ENCODE data around the gene C16orf87.
"Not testable (repeated sequence)": the region's sequence is repeated elsewhere in the genome, so short reads cannot be mapped to it uniquely, and the experiment has no call there.

C16orf87 gene, protein sequence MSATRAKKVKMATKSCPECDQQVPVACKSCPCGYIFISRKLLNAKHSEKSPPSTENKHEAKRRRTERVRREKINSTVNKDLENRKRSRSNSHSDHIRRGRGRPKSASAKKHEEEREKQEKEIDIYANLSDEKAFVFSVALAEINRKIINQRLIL

DNA sequence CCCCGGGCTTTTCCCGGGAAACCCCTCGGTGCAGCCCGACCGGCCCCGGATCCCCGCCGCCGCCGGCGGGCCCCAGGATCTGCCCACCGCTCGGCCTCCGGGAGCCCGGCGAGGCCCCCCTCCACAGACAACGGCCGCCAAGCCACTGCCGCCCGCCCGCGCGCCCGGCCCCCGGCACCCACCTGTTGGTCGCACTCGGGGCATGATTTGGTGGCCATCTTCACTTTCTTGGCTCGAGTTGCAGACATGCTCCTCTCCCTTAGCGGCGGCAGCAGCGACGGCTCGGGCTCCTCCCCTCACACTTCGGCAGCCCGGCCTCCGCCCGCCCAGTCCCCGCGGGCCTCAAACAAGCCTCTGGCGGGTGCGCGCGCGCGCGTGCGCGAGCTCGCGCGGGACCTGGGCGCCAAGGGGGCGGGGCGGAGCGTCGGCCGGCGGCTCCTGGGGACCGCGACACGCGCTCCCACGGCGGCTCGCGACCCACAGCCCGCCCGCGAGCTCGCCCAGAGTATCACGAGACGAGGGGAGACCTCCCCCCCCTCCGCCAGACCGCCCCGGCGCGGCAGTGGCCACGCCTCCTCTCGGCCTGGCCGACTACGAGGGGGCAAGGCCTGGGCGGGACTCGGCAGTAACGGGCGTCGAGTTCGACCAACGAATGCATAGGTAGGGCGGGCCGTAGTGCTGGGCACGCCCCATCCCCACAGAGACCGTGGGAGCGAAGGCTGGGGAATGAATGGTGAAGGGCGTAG is at the start of gene C16orf87:
TSS of gene C16orf87 (minus strand) at position 279 of the 746 bp plus-strand sequence. CDS start at position 248, 31 bp downstream.
- DNase-seq: peak; percentile 89

DNA sequence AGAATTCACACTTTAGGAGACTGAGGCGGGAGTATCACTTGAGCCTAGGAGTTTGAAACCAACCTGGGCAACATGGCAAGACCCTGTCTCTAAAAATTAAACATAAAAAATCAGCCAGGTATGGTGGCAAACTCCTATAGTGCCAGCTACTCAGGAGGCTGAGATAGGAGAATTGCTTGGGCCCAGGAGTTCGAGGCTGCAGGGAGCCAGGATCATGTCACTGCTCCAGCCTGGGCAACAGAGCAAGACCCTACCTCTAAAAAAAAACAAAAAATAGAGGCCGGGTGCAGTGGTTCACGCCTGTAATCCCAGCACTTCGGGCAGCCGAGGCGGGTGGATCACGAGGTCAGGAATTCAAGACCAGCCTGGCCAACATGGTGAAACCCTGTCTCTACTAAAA is 44.3 kb upstream of the C16orf87 start:
- no peak for DNase-seq

DNA sequence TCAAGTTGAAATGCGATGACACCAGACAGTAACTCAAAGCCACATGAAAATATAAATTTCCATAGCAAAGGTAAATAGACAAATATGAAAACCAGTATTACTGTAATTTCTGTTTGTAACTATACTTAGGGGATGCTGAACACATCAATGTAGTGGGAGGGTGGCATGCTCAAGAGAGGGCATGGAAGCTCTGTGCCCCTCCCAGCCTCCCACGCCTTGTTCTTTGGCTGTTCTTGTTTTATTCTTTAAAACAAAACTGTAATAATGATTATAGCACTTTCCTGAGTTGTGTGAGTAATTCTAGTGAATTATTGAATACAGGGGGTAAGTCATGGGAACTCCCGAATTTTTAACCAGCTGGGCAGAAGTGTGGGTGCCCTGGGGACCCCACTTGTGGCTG is 42.2 kb upstream of the C16orf87 start:
- DNase-seq: no peak

DNA sequence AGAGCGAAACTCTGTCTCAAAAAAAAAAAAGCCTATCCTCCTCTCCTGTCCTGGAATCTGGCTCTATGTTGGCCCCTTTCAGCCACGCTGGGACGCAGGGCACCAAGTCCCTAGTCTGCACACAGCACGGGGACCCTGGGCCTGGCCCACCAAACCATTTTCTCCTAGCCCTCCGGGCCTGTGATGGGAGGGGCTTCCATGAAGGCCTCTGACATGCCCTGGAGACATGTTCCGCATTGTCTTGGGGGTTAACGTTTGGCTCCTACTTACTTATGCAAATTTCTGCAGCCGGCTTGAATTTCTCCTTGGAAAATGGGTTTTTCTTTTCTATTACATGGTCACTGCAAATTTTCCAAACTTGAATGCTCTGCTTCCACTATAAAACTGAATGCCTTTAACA is 40.6 kb upstream of the C16orf87 start:
- DNase-seq: no peak

DNA sequence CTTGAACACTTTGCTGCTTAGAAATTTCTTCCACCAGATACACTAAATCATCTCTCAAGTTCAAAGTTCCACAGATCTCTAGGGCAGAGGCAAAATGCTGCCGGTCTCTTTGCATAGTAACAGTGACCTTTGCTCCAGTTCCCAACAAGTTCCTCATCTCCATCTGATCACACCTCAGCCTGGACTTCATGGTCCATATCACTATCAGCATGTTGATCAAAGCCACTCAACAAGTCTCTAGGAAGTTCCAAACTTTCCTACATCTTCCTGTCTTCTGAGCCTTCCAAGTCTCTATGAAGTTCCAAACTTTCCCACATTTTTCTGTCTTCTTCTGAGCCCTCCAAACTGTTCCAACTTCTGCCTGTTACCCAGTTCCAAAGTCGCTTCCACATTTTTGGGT is 37.9 kb upstream of the C16orf87 start:
- not testable (repeated sequence) for DNase-seq

DNA sequence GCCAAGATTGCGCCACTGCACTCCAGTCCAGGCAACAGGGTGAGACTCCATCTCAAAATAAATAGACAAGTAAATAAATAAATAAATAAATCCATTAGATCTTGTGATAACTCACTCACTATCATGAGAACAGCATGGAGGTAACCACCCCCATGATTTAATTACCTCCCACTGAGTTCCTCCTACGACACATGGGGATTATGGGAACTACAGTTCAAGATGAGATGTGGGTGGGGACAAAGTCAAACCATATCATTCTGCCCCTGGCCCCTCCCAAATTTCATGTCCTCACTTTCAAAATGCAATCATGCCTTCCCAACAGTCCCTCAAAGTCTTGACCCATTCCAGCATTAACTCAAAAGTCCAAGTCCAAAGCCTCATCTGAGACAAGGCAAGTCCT is 36.5 kb upstream of the C16orf87 start:
- DNase-seq: not testable (repeated sequence)

DNA sequence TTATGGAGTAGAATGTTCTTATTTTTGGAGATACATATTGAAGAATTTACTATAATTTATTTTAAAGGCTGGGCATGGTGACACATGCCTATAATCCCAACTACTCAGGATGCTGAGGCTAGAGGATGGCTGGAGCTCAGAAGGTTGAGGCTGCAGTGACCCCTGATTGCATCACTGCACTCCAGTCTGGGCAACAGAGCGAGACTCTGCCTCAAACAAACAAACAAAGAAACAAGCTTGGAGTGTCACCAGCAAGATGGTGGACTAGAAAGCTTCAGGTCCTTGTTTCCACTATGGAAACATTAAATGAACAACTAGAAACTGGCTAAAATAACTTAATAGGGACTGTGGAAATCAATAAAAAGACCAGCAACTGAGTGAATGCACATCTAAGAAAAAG is 35.3 kb upstream of the C16orf87 start:
- DNase-seq: no peak

DNA sequence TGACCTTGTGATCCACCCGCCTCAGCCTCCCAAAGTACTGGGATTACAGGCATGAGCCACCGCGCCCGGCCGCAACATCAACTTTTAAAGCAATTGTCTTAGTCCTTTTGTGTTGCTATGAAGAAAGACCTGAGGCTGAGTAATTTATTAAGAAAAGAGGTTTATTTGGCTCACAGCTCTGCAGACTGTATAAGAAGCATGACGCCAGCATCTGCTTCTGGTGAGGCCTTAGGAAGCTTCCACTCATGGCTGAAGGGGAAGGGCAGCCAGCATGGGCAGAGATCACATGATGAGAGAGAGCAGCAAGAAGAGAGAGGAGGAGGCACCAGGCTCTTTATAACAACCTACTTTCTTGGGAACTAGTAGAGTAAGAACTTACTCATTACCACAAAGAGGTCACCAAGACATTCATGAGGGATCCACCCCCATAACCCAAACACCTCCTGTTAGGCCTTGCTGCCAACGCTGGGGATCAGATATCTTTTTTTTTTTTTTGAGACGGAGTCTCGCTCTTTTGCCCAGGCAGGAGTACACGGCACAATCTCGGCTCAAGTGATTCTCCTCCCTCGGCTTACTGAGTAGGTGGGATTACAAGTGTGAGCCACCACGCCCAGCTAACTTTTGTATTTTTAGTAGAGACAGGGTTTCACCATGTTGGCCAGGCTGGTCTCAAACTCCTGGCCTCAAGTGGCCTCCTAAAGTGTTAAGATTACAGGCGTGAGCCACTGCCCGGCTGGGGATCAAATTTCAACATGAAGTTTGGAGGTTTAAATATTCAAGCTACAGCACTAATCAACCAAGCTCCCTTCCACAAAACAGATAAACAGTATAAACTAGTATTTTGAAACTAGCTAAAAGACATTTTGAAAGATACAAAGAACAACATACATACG is 31.8 kb upstream of the C16orf87 start:
- no peak for DNase-seq

DNA sequence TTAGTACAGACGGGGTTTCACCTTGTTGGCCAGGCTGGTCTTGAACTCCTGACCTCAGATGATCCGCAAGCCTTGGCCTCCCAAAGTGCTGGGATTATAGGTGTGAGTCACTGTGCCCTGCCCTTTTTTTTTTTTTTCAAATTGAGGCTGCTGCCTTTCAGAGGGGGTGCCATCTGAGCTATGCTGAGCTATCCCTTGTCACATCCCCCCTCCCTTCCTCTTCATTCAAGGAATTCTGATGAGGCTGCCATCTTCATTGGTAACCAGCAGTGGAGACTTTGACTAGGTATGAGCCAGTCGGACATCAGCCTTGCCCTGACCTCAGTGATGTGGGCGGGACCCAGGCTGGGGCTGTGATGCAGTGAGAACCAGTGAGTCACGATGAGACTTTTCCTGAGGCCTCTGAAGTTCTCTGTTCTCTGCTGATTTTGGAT is 28.8 kb upstream of the C16orf87 start:
- no peak for DNase-seq

DNA sequence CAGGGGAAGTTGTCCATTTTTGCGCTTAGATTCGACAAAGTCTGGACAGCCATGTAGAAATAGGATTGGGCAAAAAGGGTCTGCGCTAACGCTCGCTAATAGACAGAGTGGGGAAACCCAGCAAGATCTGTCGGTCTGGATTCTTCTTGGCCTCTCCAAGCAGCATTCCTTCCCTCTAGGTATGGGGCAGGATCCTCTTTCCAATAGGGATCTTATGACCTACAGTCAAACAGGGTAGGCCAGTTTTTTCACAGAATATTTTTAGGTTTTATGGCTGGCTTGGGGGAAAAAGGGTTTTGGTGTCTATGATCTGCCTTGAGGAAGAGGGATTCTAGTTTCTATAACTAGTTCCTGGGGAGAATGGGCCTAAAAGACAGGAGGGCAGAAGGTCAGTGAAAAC is 27.2 kb upstream of the C16orf87 start:
- DNase-seq: no peak

DNA sequence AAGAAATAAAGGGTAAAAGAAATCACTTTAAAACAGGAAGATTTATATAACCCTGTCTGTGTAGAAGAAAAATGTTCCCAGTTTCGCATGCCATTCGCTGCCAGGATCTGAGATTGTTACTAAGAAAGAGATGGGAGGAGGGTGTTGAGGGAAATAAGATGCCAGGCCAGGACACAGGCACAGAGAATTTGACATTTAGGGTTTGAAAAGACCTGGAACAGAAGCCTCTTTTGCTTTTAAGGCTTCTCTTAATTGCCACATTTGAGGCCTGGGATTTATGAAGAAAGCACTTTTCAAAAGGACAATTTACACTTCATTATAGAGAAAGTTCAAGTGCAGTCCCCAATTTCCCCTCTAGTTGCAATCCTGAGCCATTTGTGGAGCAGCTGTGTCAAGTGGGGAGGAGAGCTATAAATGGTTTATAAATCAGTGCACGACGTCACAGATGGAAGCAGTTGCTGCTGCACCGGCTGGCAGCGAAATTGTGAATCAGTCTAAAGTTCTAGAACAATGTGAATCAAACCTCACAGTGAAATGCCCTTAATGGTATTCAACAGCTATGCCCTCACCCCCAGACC is 26.5 kb upstream of the C16orf87 start:
- DNase-seq: no peak

DNA sequence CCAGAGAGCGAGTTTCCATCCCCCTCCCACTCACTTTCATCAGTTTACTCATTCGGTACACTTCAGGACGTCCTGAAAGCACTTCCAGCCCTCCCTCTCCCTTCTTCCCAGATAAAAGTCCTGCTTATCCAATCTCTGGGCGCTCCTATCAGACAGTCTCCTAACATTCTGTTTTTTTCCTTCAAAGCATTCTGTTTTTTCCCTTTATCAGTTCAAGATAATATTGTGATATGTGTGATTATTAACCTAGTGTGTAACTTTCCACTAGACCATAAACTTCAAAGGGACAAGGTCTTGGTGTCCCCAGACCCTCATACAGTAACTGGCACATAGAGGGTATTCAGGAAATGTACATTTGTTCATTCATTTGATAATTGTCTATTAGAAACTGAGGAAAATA is 24.4 kb upstream of the C16orf87 start:
- no peak for DNase-seq

DNA sequence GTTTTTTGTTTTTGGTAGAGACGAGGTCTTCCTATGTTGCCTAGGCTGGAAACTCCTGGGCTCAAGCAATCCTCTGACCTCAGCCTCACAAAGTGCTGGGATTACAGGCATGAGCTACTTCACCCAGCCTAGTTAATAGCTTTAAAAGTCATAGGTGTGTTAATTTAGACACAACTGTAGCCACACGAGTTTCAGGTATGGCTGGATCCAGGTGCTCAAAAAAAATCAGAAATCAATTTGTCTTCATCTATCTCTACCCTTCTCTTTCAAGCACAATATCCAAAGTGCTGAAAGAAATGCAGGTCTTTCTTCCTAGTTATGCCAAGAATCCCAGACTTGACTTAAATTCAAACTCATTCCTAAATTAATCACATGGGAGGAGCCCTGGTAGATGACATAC is 23.9 kb upstream of the C16orf87 start:
- DNase-seq: no peak

DNA sequence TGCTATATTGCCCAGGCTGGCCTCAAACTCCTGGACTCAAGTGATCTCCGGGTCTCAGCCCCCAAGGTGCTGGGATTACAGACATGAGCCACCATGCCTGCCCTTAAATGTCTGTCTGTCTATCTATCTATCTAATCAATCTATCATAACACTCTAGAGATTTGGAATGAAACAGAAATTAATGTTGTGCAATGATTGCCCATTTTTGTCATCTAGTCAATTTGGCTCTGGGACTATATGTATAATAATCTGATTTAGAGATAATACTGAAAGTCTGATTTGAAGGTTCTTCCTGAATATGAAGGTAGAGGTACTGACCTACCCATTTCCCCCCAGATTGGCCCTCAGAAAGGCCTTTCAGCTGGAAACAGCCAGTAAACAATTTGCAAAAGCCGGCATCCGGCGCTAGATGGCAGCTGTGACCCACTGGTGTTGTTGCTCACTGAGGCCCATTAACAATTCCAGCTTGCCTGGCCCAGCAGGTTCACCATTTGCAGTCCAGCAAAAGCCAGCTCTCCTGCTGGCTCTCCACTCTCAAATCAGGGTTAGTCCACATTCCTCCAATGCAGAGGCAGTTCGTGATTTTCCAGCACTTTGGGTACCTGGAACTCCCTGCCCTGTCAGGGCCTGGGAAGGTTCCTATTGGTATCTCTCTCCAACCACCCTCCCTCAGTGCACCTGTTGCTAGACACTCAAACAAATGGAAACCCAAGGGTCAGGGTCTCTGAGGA is 22.9 kb upstream of the C16orf87 start:
- peak; percentile 55 for DNase-seq

DNA sequence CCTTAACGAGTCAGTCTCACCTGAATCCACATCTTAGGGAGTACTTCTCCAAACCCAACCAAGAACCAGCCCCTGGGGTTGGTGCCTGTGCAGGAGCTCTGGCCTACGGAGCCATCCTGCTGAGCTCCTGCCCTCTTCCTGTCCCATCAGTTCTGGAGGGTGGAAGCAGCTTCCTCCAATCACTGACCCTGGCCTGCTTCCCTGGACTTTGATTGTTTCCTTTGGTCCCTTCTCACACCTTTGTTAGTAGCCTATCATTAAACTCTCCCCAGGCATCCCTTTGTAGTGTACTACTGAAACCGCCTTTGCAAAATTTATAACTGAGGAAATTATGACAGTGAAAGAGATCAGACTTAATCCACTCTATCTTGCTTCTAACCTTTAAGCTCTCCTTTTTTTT is 21.1 kb upstream of the C16orf87 start:
- no peak for DNase-seq

DNA sequence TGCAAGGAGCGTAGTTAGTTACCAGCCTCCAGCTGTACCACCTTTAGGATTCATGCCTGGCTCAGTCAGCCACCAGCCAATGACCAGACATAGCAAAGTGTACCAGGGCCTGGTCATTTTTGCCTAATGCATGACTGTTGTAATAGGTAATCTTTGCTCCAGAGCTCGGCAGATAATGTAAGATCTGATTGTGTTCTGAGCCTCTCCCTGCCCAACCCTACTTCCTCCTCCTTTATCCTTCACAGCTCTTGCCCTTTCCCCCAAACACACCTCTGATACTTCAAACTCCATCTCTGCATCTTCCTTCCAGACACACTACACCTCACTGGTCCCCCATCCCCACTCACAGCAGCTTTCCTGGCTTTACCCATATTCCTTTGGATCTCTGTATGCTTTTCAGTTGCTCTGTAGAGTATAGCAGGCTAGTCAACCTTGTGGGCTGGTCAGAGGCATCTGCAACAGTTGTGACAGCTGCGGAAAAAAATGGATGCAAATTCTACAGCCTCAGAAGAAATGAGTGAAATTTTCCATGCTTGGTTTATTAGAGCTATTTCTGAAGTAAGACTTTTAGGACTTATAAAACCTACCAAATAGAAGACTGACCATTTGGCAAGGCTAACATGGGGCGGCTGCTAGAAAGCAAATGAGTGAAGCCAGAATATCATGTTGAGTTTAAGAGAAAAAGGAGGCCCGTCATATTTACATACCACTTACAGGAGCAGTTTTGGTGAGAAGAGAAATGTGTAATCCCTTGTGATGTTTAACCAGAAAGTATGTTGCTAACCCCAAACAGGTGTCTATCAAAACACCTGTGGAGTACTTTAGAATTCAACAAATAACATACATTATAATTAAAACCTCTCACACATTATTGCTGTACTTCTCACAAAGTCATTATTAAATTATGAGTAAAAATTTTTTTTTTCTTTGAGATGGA is 19.9 kb upstream of the C16orf87 start:
- no peak for DNase-seq

DNA sequence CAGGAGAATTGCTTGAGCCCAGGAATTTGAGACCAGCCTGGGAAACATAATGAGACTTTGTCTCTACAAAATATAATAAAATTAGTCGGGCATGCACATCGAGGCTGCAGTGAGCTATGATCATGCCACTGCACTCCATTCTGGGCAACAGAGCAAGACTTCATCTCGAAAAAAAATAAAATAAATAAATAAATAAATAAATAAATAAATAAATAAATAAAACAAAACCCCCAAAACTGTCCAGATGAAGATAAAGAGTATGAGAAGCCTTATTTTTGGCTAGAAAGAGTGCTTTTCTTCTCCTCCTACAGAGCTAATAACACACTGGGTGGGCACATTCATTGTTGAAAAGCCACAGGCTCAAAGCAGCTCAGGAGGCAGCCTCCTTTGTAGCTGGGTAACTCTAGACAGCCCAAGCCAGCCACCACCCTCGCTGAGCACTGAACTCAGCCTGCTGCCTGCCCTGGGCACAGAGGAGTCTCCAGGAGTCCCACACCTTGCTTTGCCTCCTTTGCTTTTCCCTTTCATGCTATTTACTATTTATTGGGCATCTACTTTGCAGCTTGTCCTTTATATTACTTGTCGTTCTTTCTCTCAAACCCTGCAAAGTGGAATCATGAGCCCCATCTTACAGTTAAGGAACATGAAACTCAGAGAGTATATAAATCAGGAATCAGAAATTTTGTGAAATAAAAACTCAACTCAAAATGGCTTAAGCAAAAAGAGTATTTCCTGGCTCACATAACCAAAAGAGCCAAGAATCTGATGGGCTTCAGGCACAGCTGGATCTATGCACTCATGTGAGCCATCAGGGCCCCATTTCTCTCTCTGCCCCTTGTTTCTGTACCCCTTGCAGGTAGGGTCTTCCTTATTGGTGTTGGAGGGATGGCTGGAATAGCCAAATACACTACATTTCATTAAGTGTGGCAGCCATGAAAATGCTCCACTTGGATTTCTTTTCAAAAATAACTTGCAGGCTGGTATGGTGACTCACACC is 18.1 kb upstream of the C16orf87 start:
- DNase-seq: no peak

DNA sequence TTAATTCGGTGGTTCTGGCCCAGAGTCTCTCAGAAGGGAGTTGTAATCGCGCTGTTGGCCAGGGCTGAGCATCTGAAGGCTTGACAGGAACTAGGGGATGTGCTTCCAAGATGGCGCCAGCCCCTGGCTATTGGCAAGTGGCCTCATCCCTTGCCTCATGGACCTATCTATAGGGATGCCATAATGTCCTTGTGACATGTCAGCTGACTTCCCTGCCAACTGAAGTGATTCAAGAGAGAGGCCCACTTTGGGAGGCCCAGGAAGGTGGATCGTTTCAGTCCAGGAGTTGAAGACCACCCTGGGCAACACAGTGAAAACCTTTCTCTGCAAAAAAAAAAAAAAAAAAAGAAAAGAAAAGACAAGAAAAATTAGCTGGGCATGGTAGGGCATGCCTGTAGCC is 15.0 kb upstream of the C16orf87 start:
- DNase-seq: no peak

DNA sequence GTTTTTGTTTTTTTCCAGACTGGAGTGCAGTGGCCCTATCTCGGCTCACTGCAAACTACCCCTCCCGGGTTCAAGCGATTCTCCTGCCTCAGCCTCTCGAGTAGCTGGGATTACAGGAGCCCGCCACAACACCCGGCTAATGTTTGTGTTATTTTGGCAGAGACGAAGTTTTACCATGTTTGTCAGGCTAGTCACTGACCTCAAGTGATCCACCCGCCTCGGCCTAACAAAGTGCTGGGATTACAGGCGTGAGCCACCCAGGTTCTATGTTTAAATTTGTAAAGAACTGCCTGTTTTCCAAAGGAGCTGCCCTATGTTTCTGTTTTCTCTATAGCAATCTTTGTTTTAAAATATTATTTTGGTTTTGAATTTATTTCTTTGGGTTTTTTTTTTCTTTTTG is 13.8 kb upstream of the C16orf87 start:
- DNase-seq: no peak

Measured in activated CD4-positive, alpha-beta T cell treated with anti-CD3 and anti-CD28 coated beads, Interleukin-2, amount 50 U/mL, for 1 hour (primary cell).